K562 (cell line): ENCODE measurements around the gene TAF9B.

ENCODE experiments used
- EZH2 ChIP-seq: IDR thresholded peaks from 2 replicates; pipeline ENCODE4 v1.6.1; 2012; ENCODE audit warnings: low read depth, mild to moderate bottlenecking, inconsistent platforms, low read length, borderline replicate concordance
- FOXM1 ChIP-seq, 2 experiments: fragments of 450-650 bp in 1 of 2; sonication (generic) in 1 of 2; formaldehyde crosslinking in 1 of 2; IDR thresholded peaks; 2 replicates each; pipeline versions ENCODE4 v1.6.1 to v1.9.0; 2017 to 2022; ENCODE audit warnings: low read depth in 2 of 2, mild to moderate bottlenecking in 2 of 2, missing genetic modification reagents in 1 of 2, moderate library complexity in 1 of 2
- MXI1 ChIP-seq: IDR thresholded peaks from 2 replicates; pipeline ENCODE4 v1.6.1; 2011; ENCODE audit warnings: low read depth, mild to moderate bottlenecking, improper control_type of control experiment, low read length
- NFIC ChIP-seq: fragments of 450-650 bp; IDR thresholded peaks from 2 replicates; pipeline ENCODE4 v1.6.1; 2017; ENCODE audit warnings: mild to moderate bottlenecking, inconsistent platforms
- RFX1 ChIP-seq: fragments of 450-650 bp; IDR thresholded peaks from 2 replicates; pipeline ENCODE4 v1.6.1; 2016; ENCODE audit warnings: mild to moderate bottlenecking, moderate library complexity
- STAG1 ChIP-seq: sonication (generic); formaldehyde crosslinking; IDR thresholded peaks from 2 replicates; pipeline ENCODE4 v1.5.0; 2020; ENCODE audit warnings: missing genetic modification reagents, borderline replicate concordance
- ZFX ChIP-seq: sonication (generic); formaldehyde crosslinking; IDR thresholded peaks from 2 replicates; pipeline ENCODE4 v1.8.0; 2022; ENCODE audit warnings: mild to moderate bottlenecking, missing genetic modification reagents, moderate library complexity
- TF ChIP-seq, protein P1 (sequence below), 2 experiments: fragments of 450-650 bp; formaldehyde crosslinking in 1 of 2; IDR thresholded peaks; 2 replicates each; pipeline versions ENCODE4 v1.4.0 to v1.6.1; 2014 to 2020; ENCODE audit warnings: mild to moderate bottlenecking in 2 of 2, borderline replicate concordance in 1 of 2, low read depth in 1 of 2
- TF ChIP-seq, protein P2 (sequence below): sonication (generic); formaldehyde crosslinking; IDR thresholded peaks from 2 replicates; pipeline ENCODE4 v1.4.0; 2020; ENCODE audit warnings: mild to moderate bottlenecking, missing genetic modification reagents

DNA sequence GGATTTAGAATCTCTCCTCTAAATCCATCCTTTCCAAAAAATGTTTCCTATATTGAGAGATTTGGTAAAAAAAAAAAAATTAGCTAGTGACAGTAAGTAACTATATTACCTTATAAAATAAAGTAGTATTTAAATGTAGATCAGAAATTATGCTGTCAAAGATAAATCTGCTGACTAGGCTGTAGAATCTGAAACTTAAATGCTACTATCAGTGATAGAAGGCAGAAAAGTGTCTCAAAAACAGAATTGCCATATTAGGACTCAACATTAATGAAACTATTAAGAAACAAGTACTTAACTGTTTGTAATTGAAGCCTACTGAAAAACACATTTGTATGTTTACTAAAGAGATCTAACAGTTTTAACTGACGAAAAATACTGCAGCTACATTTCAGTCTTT is 8.3 kb downstream of the TAF9B start:
- TF ChIP-seq ZFX (CRISPR knock-in tag) (no peak), NFIC (no peak), FOXM1 (IDR thresholded peaks at IDR 0.05; ENCODE audit: low read depth) (no peak), FOXM1 (CRISPR knock-in tag; IDR thresholded peaks at IDR 0.05; ENCODE audit: low read depth) (no peak), RFX1 (no peak), EZH2 (no peak), STAG1 (CRISPR knock-in tag) (no peak), MXI1 (no peak)
- TF ChIP-seq, protein P1, sequence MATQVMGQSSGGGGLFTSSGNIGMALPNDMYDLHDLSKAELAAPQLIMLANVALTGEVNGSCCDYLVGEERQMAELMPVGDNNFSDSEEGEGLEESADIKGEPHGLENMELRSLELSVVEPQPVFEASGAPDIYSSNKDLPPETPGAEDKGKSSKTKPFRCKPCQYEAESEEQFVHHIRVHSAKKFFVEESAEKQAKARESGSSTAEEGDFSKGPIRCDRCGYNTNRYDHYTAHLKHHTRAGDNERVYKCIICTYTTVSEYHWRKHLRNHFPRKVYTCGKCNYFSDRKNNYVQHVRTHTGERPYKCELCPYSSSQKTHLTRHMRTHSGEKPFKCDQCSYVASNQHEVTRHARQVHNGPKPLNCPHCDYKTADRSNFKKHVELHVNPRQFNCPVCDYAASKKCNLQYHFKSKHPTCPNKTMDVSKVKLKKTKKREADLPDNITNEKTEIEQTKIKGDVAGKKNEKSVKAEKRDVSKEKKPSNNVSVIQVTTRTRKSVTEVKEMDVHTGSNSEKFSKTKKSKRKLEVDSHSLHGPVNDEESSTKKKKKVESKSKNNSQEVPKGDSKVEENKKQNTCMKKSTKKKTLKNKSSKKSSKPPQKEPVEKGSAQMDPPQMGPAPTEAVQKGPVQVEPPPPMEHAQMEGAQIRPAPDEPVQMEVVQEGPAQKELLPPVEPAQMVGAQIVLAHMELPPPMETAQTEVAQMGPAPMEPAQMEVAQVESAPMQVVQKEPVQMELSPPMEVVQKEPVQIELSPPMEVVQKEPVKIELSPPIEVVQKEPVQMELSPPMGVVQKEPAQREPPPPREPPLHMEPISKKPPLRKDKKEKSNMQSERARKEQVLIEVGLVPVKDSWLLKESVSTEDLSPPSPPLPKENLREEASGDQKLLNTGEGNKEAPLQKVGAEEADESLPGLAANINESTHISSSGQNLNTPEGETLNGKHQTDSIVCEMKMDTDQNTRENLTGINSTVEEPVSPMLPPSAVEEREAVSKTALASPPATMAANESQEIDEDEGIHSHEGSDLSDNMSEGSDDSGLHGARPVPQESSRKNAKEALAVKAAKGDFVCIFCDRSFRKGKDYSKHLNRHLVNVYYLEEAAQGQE (IDR thresholded peaks at IDR 0.05; ENCODE audit: borderline replicate concordance): no peak
- TF ChIP-seq, protein P1 (CRISPR knock-in tag; IDR thresholded peaks at IDR 0.05; ENCODE audit: low read depth): no peak
- TF ChIP-seq, protein P2, sequence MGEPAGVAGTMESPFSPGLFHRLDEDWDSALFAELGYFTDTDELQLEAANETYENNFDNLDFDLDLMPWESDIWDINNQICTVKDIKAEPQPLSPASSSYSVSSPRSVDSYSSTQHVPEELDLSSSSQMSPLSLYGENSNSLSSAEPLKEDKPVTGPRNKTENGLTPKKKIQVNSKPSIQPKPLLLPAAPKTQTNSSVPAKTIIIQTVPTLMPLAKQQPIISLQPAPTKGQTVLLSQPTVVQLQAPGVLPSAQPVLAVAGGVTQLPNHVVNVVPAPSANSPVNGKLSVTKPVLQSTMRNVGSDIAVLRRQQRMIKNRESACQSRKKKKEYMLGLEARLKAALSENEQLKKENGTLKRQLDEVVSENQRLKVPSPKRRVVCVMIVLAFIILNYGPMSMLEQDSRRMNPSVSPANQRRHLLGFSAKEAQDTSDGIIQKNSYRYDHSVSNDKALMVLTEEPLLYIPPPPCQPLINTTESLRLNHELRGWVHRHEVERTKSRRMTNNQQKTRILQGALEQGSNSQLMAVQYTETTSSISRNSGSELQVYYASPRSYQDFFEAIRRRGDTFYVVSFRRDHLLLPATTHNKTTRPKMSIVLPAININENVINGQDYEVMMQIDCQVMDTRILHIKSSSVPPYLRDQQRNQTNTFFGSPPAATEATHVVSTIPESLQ (CRISPR knock-in tag): no peak
